CD14-positive monocyte (primary cell): ENCODE data around the gene ITGA11. TPM values are rescaled to one million over a fixed set of nuclear protein-coding genes. Genes with fewer than 3 reads are reported as not detected.

Experiments
- DNase-seq, 3 donors: peaks; one replicate each; pipeline ENCODE4 v3.0.0-alpha.2; 2011 to 2022
- H2AFZ ChIP-seq: 2 replicates; pipeline ENCODE4 v1.6.0; 2012; ENCODE audit warnings: mild to moderate bottlenecking, low read depth, low read length, inconsistent platforms; ENCODE audit not compliant: insufficient read depth, poor library complexity, severe bottlenecking
- H3K27ac ChIP-seq, 2 donors: 1 replicate in 1 of 2; 2 replicates in 1 of 2; pipeline ENCODE4 v1.5.1; 2012 to 2013; ENCODE audit warnings: low read length in 2 of 2, control low read depth in 1 of 2, inconsistent platforms in 1 of 2, low read depth in 1 of 2, mild to moderate bottlenecking in 1 of 2
- H3K27me3 ChIP-seq, 2 donors: one replicate each; pipeline versions ENCODE4 v1.6.0 to v1.6.1; 2011 to 2013; ENCODE audit warnings: low read length in 2 of 2; ENCODE audit not compliant: control insufficient read depth in 2 of 2, insufficient read depth in 2 of 2
- H3K36me3 ChIP-seq, 2 donors: replicated peaks in 1 of 2; 1 replicate in 1 of 2; 2 replicates in 1 of 2; pipeline versions ENCODE4 v1.5.1 to v1.6.1; 2012 to 2013; ENCODE audit warnings: low read length in 2 of 2, control low read depth in 1 of 2, inconsistent platforms in 1 of 2, mild to moderate bottlenecking in 1 of 2; ENCODE audit not compliant: insufficient read depth in 2 of 2, control insufficient read depth in 1 of 2
- H3K4me1 ChIP-seq, 2 donors: 1 replicate in 1 of 2; 2 replicates in 1 of 2; pipeline versions ENCODE4 v1.5.1 to v1.6.1; 2012 to 2013; ENCODE audit warnings: low read length in 2 of 2, control low read depth in 1 of 2, inconsistent platforms in 1 of 2, mild to moderate bottlenecking in 1 of 2, moderate library complexity in 1 of 2; ENCODE audit not compliant: insufficient read depth in 2 of 2, control insufficient read depth in 1 of 2
- H3K4me2 ChIP-seq: replicated peaks from 2 replicates; pipeline ENCODE3; 2012; ENCODE audit warnings: low read length, moderate library complexity, mild to moderate bottlenecking; ENCODE audit not compliant: poor library complexity, severe bottlenecking; ENCODE audit errors: extremely low read depth
- H3K4me3 ChIP-seq, 3 experiments: fragments of 200-600 bp in 1 of 3; sonication (generic) in 1 of 3; replicated peaks in 1 of 3; 1 replicate in 2 of 3; 2 replicates in 1 of 3; pipeline ENCODE4 v1.5.1; 2011 to 2013; ENCODE audit warnings: low read length in 3 of 3, mild to moderate bottlenecking in 3 of 3, control low read depth in 2 of 3, low read depth in 2 of 3, inconsistent platforms in 1 of 3, moderate library complexity in 1 of 3
- H3K79me2 ChIP-seq: 2 replicates; pipeline ENCODE4 v1.6.0; 2012; ENCODE audit warnings: mild to moderate bottlenecking, control low read depth, inconsistent platforms, low read length, moderate library complexity; ENCODE audit not compliant: insufficient read depth
- H3K9ac ChIP-seq: 2 replicates; pipeline ENCODE4 v1.6.0; 2017; ENCODE audit warnings: low read length, mild to moderate bottlenecking; ENCODE audit not compliant: insufficient read depth, poor library complexity, severe bottlenecking
- H3K9me3 ChIP-seq, 2 donors: replicated peaks in 1 of 2; 1 replicate in 1 of 2; 2 replicates in 1 of 2; pipeline versions ENCODE4 v1.5.1 to v1.6.1; 2012 to 2013; ENCODE audit warnings: low read length in 2 of 2, control low read depth in 1 of 2; ENCODE audit not compliant: control insufficient read depth in 1 of 2, insufficient read depth in 1 of 2
- H4K20me1 ChIP-seq: 2 replicates; pipeline ENCODE4 v1.6.0; 2012; ENCODE audit warnings: mild to moderate bottlenecking, low read length, control low read depth, moderate library complexity; ENCODE audit not compliant: insufficient read depth
- H3K27ac Mint-ChIP-seq, 7 donors: one replicate each; pipeline ENCODE4 v1.8.0; 2020; ENCODE audit warnings: mild to moderate bottlenecking in 7 of 7, mixed read lengths in 7 of 7, moderate library complexity in 6 of 7, inconsistent platforms in 2 of 7
- H3K27me3 Mint-ChIP-seq, 3 donors: one replicate each; pipeline ENCODE4 v1.8.0; 2021 to 2022; ENCODE audit warnings: low read depth in 3 of 3, mild to moderate bottlenecking in 3 of 3, mixed read lengths in 3 of 3, moderate library complexity in 3 of 3, inconsistent platforms in 1 of 3
- H3K36me3 Mint-ChIP-seq, 2 donors: one replicate each; pipeline ENCODE4 v1.8.0; 2020; ENCODE audit warnings: mixed read lengths in 2 of 2, inconsistent platforms in 1 of 2, mild to moderate bottlenecking in 1 of 2
- H3K4me1 Mint-ChIP-seq: one replicate; pipeline ENCODE4 v1.8.0; 2020; ENCODE audit warnings: mild to moderate bottlenecking, mixed read lengths
- H3K4me3 Mint-ChIP-seq, 2 donors: one replicate each; pipeline ENCODE4 v1.8.0; 2020; ENCODE audit warnings: mild to moderate bottlenecking in 2 of 2, mixed read lengths in 2 of 2, moderate library complexity in 1 of 2
- H3K9me3 Mint-ChIP-seq, 7 donors: one replicate each; pipeline ENCODE4 v1.8.0; 2020 to 2022; ENCODE audit warnings: mixed read lengths in 7 of 7, mild to moderate bottlenecking in 6 of 7, moderate library complexity in 6 of 7, inconsistent platforms in 2 of 7
- WGBS: methylation state at CpG from one replicate; pipeline ENCODE4 v1.1.5; 2013; ENCODE audit warnings: missing lambda C conversion rate; ENCODE audit not compliant: insufficient coverage; 5-methylcytosine and 5-hydroxymethylcytosine counted together
- intact Hi-C, 2 donors: fragments of 100-400 bp; cut with micrococcal nuclease; formaldehyde crosslinking; loops; one replicate each; pipeline versions ENCODE4 v1.15.0 to v1.15.1; 2023
- polyA plus RNA-seq, 3 donors: library from polyadenylated mRNA; depleted of rRNA in 1 of 3; unstranded in 2 of 3; stranded (reverse) in 1 of 3; fragments of 300-500 nt in 2 of 3; fragments of >200 nt in 1 of 3; fragmentation: Illumina TruSeq in 2 of 3; gene quantifications; 1 replicate in 2 of 3; 2 replicates in 1 of 3; pipeline ENCODE4 v1.2.3, GENCODE V29; 2012 to 2021
- TF ChIP-seq, protein P1 (sequence below): fragments of 200-600 bp; IDR thresholded peaks from one replicate; pipeline ENCODE4 v1.8.0; 2022; ENCODE audit warnings: antibody characterized with exemption, mild to moderate bottlenecking

ITGA11 gene
- polyA plus RNA-seq, 3 donors, result under 0.01 to 0.01 TPM; not detected in 1

DNA sequence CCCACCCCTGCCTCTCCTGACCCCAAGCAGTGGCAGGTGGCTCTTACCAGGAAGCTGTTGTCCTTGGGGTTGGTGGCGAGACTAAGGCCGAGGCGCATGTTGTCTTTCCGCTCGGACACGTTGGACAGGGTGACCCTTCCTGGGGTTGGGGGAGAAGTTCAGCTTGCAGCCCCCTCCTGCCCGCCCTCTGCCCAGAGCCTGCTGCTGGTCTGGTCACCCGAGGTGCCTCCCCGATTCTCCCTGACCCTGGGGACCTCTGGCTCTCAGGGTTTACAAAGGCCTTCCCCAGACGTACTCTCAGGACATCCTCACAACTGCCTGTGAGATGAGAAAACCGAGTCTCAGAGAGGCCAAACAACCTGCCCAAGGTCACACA, 67.3 kb downstream of the ITGA11 start:
- intact Hi-C loops, result no loop called here
- no peak overlapping the region for H3K4me2 ChIP-seq
- Mint-ChIP-seq H3K27ac (no peak overlapping the region), H3K4me3 (no peak overlapping the region), H3K4me1 (peaks cover 8% of the 10 kb centered on the region), H3K27me3 (peaks cover 2 to 5% (median 4%) of the 10 kb centered on the region in 3 donors), H3K9me3 (no peaks in the 10 kb centered on the region), H3K36me3 (no peaks in the 10 kb centered on the region)
- WGBS, result 93% methylated on average over 11 of the region's 11 CpGs
- no peak for DNase-seq
- no peak overlapping the region for H3K27ac ChIP-seq
- TF ChIP-seq, protein P1, sequence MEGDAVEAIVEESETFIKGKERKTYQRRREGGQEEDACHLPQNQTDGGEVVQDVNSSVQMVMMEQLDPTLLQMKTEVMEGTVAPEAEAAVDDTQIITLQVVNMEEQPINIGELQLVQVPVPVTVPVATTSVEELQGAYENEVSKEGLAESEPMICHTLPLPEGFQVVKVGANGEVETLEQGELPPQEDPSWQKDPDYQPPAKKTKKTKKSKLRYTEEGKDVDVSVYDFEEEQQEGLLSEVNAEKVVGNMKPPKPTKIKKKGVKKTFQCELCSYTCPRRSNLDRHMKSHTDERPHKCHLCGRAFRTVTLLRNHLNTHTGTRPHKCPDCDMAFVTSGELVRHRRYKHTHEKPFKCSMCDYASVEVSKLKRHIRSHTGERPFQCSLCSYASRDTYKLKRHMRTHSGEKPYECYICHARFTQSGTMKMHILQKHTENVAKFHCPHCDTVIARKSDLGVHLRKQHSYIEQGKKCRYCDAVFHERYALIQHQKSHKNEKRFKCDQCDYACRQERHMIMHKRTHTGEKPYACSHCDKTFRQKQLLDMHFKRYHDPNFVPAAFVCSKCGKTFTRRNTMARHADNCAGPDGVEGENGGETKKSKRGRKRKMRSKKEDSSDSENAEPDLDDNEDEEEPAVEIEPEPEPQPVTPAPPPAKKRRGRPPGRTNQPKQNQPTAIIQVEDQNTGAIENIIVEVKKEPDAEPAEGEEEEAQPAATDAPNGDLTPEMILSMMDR, result no peak
- H3K9ac ChIP-seq, result no peak overlapping the region
- no peak overlapping the region for H2AFZ ChIP-seq
- no peak overlapping the region for H3K4me3 ChIP-seq
- H3K79me2 ChIP-seq, result no peaks in the 10 kb centered on the region
- no peaks in the 10 kb centered on the region for H4K20me1 ChIP-seq
- no peaks in the 10 kb centered on the region for H3K9me3 ChIP-seq
- H3K36me3 ChIP-seq, result no peaks in the 10 kb centered on the region
- no peaks in the 10 kb centered on the region for H3K4me1 ChIP-seq
- no peaks in the 10 kb centered on the region for H3K27me3 ChIP-seq

DNA sequence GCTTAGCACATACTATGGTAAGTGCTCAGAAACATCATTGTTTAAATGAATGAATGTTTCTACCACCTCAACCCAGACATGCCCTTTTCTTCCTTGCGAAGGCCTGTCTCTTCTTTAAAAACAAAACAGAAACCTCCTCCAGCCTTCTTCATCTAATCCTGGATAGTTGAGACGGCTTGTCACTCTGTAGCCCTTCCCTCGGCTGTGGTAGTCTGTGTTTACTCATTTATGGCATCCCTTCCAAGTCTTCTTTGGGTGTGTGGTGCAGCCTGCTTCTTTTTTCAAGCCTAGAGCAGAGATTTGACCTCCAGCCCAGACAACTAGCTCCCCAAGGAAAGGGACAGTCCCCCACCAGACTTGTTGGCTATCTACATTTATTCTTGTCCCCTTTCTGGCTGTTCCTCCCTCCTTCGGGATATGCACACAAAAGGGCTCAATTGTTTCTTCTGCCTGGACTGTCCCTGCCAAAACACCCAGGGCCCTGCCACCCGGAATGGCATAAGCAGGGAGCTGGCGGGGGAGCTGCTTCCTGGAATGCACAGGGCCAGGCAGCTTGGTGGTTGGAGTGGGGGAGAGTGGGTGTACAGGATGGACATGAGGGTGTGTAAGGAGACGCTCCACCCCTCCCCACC, 67.8 kb downstream of the ITGA11 start:
- no peak for DNase-seq
- H3K4me1 ChIP-seq, result no peaks in the 10 kb centered on the region
- no peak overlapping the region for H3K4me2 ChIP-seq
- Mint-ChIP-seq H3K27me3 (peaks cover 2 to 5% (median 4%) of the 10 kb centered on the region in 3 donors), H3K36me3 (no peaks in the 10 kb centered on the region), H3K27ac (no peak overlapping the region), H3K9me3 (no peaks in the 10 kb centered on the region), H3K4me3 (no peak overlapping the region), H3K4me1 (peaks cover 8% of the 10 kb centered on the region)
- no peaks in the 10 kb centered on the region for H4K20me1 ChIP-seq
- intact Hi-C loops, result no loop called here
- no peaks in the 10 kb centered on the region for H3K79me2 ChIP-seq
- H3K9ac ChIP-seq, result no peak overlapping the region
- no peak overlapping the region for H3K4me3 ChIP-seq
- no peak overlapping the region for H2AFZ ChIP-seq
- 80% methylated on average over 1 of the region's 7 CpGs for WGBS
- no peak overlapping the region for H3K27ac ChIP-seq
- H3K9me3 ChIP-seq, result no peaks in the 10 kb centered on the region
- H3K36me3 ChIP-seq, result no peaks in the 10 kb centered on the region
- no peaks in the 10 kb centered on the region for H3K27me3 ChIP-seq
- TF ChIP-seq, protein P1, result no peak
